Heart left ventricle (tissue), 16 donors: ENCODE results near the gene FMO4. TPM values are rescaled to one million over a fixed set of nuclear protein-coding genes. Genes with fewer than 3 reads are reported as not detected.
"Not testable (repeated sequence)": the region's sequence is repeated elsewhere in the genome, so short reads cannot be mapped to it uniquely, and the experiment has no call there.

ENCODE experiments used
- ATAC-seq, 4 donors: fragments of 200-7000 bp; cut with Tn5 transposase; one replicate each; pipeline ENCODE4 v1.9.1; 2020 to 2022; ENCODE audit warnings: moderate library complexity in 4 of 4, mild to moderate bottlenecking in 3 of 4, moderate number of reproducible peaks in 1 of 4
- DNase-seq, 5 donors: peaks; one replicate each; pipeline ENCODE4 v3.0.0-alpha.2; 2020
- H3K27ac ChIP-seq, 12 donors: fragments of 200-600 bp; sonication (generic) in 4 of 12; one replicate each; pipeline versions ENCODE4 v1.5.0 to v1.8.0; 2016 to 2022; ENCODE audit warnings: mild to moderate bottlenecking in 2 of 12
- H3K27me3 ChIP-seq, 9 donors: fragments of 200-600 bp; sonication (generic) in 2 of 9; one replicate each; pipeline versions ENCODE4 v1.5.1 to v1.8.0; 2016 to 2022; ENCODE audit warnings: mild to moderate bottlenecking in 3 of 9
- H3K36me3 ChIP-seq, 9 donors: fragments of 200-600 bp; sonication (generic) in 2 of 9; one replicate each; pipeline versions ENCODE4 v1.5.0 to v1.8.0; 2018 to 2022; ENCODE audit warnings: mild to moderate bottlenecking in 2 of 9
- H3K4me1 ChIP-seq, 12 donors: fragments of 200-600 bp; sonication (generic) in 4 of 12; one replicate each; pipeline versions ENCODE4 v1.5.0 to v1.8.0; 2016 to 2022; ENCODE audit warnings: mild to moderate bottlenecking in 3 of 12
- H3K4me3 ChIP-seq, 12 donors: fragments of 200-600 bp; sonication (generic) in 4 of 12; one replicate each; pipeline versions ENCODE4 v1.5.0 to v1.8.0; 2017 to 2022; ENCODE audit warnings: mild to moderate bottlenecking in 9 of 12, moderate library complexity in 4 of 12
- H3K9me3 ChIP-seq, 12 donors: fragments of 200-600 bp; sonication (generic) in 4 of 12; one replicate each; pipeline versions ENCODE4 v1.5.0 to v1.8.0; 2016 to 2022; ENCODE audit warnings: mild to moderate bottlenecking in 1 of 12
- POLR2A ChIP-seq, 2 donors: fragments of 450-650 bp; IDR thresholded peaks; one replicate each; pipeline ENCODE4 v1.6.1; 2017; ENCODE audit warnings: antibody characterized with exemption in 2 of 2, mild to moderate bottlenecking in 2 of 2, moderate library complexity in 2 of 2
- WGBS, 4 donors: extraction: QIAGEN DNeasy Blood & Tissue Kit in 2 of 4; methylation state at CpG; one replicate each; pipeline versions ENCODE4 v1.1.5 to v1.1.7; 2013 to 2018; 5-methylcytosine and 5-hydroxymethylcytosine counted together
- intact Hi-C, 10 donors: fragments of 100-400 bp; cut with DNase I; formaldehyde crosslinking; loops; one replicate each; pipeline versions ENCODE4 v1.11.1 to v1.14.2; 2022
- polyA plus RNA-seq, 2 donors: library from polyadenylated mRNA; stranded (reverse); fragments of 200-250 nt; gene quantifications; one replicate each; pipeline ENCODE4 v1.2.3, GENCODE V29; 2013
- total RNA-seq, 9 donors: library from RNA; depleted of rRNA in 2 of 9; stranded (reverse); fragments of >200 nt in 2 of 9; fragmentation: NEBNext Ultra II Directional in 3 of 9; extraction: Animal tissue kit (Norgen Biotek cat#: 25700) in 3 of 9; gene quantifications; one replicate each; pipeline versions ENCODE4 v1.1.0 to v1.2.4, GENCODE V29; 2016 to 2023
- TF ChIP-seq, protein P1 (sequence below), 12 donors: fragments of 200-600 bp; sonication (generic) in 4 of 12; IDR thresholded peaks; one replicate each; pipeline versions ENCODE4 v1.5.0 to v1.8.0; 2018 to 2022; ENCODE audit warnings: antibody characterized with exemption in 12 of 12, mild to moderate bottlenecking in 5 of 12
- donor health status: ischemic (EF 13 %, LVEDD 7.1; RV severe dilation, severe dysfunction).
- donor health status: healthy with polysubstance abuse.
- donor health status: DM: no; HTN: yes; CAD: no.
- donor health status: DM: no; HTN: no; CAD: no.
- donor health status: ischemic (EF 25% LVEDD 6.9; RV normal size, moderate dysfunction).
- donor health status: ischemic (EF 25% LVEDD 5.7; RV mildly dilated, moderate dysfunction).
- donor health status: healthy.
- donor health status: DM: yes; HTN: yes; CAD: no.
- donor health status: ischemic (EF 35%, LVEDD 5.7; RV mildly dilated, moderate dysfunction).
- donor health status: nonischemic (EF 11% LVEDD 7.7; RV severe dilation, severe dysfunction).
- donor health status: DM: yes; HTN: yes; CAD: no.
- donor health status: PGD.
- donor health status: ischemic (EF 29% LVEDD 5.4; RV normal size, mild dysfunction).
- donor health status: nonischemic (EF 23%, LVEDD 6.1; RV moderate dilation, normal function).

Gene FMO4
- total and polyA plus RNA-seq, 11 donors: 1.9 to 10.1 (median 4.9) TPM

DNA sequence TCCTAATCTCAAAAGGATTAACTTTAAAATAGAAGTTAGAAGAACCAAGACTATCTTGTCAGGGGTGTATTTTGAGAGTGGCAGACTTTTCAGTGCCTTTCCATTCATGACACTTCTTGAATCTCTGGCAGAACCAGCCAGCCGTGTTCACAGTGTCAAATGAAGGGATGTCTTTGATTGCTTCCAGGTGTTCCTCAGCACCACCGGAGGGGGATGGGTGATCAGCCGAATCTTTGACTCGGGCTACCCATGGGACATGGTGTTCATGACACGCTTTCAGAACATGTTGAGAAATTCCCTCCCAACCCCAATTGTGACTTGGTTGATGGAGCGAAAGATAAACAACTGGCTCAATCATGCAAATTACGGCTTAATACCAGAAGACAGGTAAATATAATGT is 33.4 kb upstream of the FMO4 start:
- Histone ChIP-seq H3K36me3 (peaks cover 0 to 2% (median 0%) of the 10 kb centered on the region in 9 donors), H3K4me3 (no peak overlapping the region), H3K4me1 (no peaks in the 10 kb centered on the region), H3K27ac (no peak overlapping the region), H3K27me3 (no peaks in the 10 kb centered on the region), H3K9me3 (no peaks in the 10 kb centered on the region)
- ATAC-seq (no peak), DNase-seq (no peak)
- intact Hi-C loops: no loop called here
- WGBS, 4 donors: 79 to 89% (median 82%) methylated on average over 7 of the region's 7 CpGs
- TF ChIP-seq, protein P1, sequence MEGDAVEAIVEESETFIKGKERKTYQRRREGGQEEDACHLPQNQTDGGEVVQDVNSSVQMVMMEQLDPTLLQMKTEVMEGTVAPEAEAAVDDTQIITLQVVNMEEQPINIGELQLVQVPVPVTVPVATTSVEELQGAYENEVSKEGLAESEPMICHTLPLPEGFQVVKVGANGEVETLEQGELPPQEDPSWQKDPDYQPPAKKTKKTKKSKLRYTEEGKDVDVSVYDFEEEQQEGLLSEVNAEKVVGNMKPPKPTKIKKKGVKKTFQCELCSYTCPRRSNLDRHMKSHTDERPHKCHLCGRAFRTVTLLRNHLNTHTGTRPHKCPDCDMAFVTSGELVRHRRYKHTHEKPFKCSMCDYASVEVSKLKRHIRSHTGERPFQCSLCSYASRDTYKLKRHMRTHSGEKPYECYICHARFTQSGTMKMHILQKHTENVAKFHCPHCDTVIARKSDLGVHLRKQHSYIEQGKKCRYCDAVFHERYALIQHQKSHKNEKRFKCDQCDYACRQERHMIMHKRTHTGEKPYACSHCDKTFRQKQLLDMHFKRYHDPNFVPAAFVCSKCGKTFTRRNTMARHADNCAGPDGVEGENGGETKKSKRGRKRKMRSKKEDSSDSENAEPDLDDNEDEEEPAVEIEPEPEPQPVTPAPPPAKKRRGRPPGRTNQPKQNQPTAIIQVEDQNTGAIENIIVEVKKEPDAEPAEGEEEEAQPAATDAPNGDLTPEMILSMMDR (IDR thresholded peaks at IDR 0.05): no peak
- TF ChIP-seq POLR2A (IDR thresholded peaks at IDR 0.05): no peak

DNA sequence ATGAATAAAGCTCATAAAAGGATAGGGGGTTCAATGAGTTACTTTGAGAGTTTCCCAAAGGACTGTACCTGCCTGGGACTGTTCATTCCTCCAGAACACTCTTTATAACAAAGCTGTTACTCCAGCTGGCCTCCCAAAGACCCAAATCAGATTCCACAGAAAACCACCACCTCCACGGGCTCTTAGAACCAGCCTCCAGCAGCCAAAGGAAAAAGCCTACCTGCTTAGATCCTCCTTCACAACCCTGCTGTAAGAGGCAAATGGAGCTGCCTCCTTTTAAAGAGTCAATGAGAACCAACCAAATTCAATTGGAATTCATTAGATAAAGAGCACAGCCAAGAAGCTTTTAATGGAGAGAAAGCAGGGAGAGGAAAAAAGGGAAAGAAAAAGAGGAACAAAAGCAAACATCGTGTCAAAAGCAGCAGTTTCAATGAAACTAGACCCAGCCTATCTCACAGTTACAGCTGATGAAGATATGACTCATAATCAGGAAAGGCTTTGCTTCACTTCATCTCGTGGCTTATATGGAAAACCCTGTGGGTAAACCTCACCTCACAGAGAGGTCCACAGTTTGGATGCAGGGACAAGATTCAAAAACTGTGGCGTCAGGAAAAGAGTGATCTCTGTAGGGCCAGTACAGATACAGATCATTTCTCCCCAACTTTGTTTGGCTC is 27.8 kb upstream of the FMO4 start:
- intact Hi-C loops: no loop called here
- TF ChIP-seq, protein P1 (IDR thresholded peaks at IDR 0.05): no peak
- TF ChIP-seq POLR2A (IDR thresholded peaks at IDR 0.05): no peak

DNA sequence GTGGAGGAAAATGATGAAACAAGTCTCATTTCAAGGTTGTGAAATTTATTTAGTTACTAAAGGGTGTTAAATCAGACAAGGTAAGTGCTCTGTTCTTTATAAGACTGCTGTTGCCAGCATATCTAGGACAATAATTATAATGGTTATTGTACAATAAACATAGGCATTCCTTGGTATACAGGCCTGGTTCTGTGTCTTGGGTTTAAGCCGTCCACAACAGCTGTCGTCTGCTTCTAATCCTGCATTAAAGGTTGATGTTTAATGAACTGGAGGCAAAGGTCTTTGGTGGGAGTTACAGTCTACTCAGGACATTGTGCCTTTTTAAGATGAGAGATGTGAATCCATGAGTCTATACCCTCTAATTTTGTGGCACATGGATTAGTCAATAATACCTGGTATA is 23.4 kb upstream of the FMO4 start:
- WGBS, 4 donors: 89 to 93% (median 93%) methylated on average over 2 of the region's 2 CpGs
- intact Hi-C loops: loop anchor here in 1 of 10 donors (2.0 kb wide), 1 partner anchor 36 kb away; no protein-coding TSS in a partner anchor
- no peak for ATAC-seq

More for the DNA sequence above, 27.8 kb upstream of the FMO4 start:
- no peaks in the 10 kb centered on the region for H3K4me1 ChIP-seq
- no peak for ATAC-seq
- H3K36me3 ChIP-seq: peaks cover 0 to 2% (median 0%) of the 10 kb centered on the region in 9 donors
- H3K4me3 ChIP-seq: no peak overlapping the region
- H3K27ac ChIP-seq: no peak overlapping the region
- H3K9me3 ChIP-seq: no peaks in the 10 kb centered on the region
- WGBS, 4 donors: 52 to 69% (median 60%) methylated on average over 4 of the region's 4 CpGs
- H3K27me3 ChIP-seq: no peaks in the 10 kb centered on the region
- DNase-seq: no peak

DNA sequence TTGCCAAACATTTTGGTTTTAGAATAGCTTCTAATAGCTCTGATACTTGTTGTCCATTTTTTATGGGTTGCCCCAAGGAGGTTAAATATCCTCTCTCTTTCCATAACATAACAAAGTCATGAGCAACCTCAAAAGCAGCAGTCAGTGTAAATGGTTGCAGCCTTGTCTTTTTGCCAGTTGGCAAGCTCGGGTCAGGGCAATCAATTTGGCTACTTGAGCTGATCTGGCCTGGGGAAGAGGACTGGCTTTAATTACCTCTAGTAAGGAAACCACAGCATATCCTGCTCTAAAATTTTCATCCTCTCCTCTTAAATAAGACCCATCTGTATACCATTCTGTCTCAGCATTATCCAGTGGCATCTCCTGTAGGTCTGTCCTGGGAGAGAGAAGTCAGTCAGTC is 21.2 kb upstream of the FMO4 start:
- no peaks in the 10 kb centered on the region for H3K36me3 ChIP-seq
- 67 to 87% (median 71%) methylated on average over 1 of the region's 1 CpG for WGBS, 4 donors
- DNase-seq: no peak
- no peak for TF ChIP-seq POLR2A (IDR thresholded peaks at IDR 0.05)
- TF ChIP-seq, protein P1 (IDR thresholded peaks at IDR 0.05): no peak
- H3K27me3 ChIP-seq: no peaks in the 10 kb centered on the region
- H3K4me1 ChIP-seq: no peaks in the 10 kb centered on the region
- no peak overlapping the region for H3K27ac ChIP-seq
- no peak for ATAC-seq
- intact Hi-C loops: no loop called here
- no peak overlapping the region for H3K4me3 ChIP-seq
- H3K9me3 ChIP-seq: no peaks in the 10 kb centered on the region

More for the DNA sequence above, 23.4 kb upstream of the FMO4 start:
- Histone ChIP-seq H3K4me3 (no peak overlapping the region), H3K27me3 (no peaks in the 10 kb centered on the region), H3K4me1 (no peaks in the 10 kb centered on the region), H3K27ac (no peak overlapping the region), H3K36me3 (no peaks in the 10 kb centered on the region), H3K9me3 (no peaks in the 10 kb centered on the region)
- TF ChIP-seq, protein P1 (IDR thresholded peaks at IDR 0.05): no peak
- no peak for TF ChIP-seq POLR2A (IDR thresholded peaks at IDR 0.05)
- no peak for DNase-seq

DNA sequence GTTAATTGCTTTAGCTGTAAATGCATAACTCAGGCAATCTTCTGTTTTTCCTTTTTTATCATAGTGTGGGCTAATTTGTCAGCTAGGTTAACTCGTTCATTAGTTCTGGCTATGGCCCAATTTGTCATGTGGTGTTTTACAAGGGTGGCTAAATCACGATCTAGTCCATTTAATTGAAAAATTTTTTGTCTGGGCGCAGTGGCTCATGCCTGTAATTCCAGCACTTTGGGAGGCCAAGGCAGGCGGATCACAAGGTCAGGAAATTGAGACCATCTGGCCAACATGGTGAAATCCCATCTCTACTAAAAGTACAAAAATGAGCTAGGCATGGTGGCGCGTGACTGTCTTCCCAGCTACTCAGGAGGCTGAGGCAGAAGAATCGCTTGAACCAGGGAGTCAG is 18.6 kb upstream of the FMO4 start:
- not testable (repeated sequence) for DNase-seq

More for the DNA sequence above, 18.6 kb upstream of the FMO4 start:
- 80 to 87% (median 84%) methylated on average over 7 of the region's 7 CpGs for WGBS, 4 donors
- peaks cover 0 to 18% (median 8%) of the 10 kb centered on the region in 12 donors for H3K9me3 ChIP-seq
- H3K4me3 ChIP-seq, H3K4me1 ChIP-seq, H3K27me3 ChIP-seq, intact Hi-C loops, H3K27ac ChIP-seq, H3K36me3 ChIP-seq, ATAC-seq: not testable (repeated sequence)
